ENCODE data around the gene DXO. TPM values are rescaled to one million over a fixed set of nuclear protein-coding genes. Genes with fewer than 3 reads are reported as not detected.
A peak's percentile ranks its signal among the peaks of the same experiment; 100 is the strongest.
"Not testable (repeated sequence)": the region's sequence is repeated elsewhere in the genome, so short reads cannot be mapped to it uniquely, and the experiment has no call there.

The DXO gene
- total RNA-seq = 15.7 and 16.6 TPM in 2 replicates

DNA sequence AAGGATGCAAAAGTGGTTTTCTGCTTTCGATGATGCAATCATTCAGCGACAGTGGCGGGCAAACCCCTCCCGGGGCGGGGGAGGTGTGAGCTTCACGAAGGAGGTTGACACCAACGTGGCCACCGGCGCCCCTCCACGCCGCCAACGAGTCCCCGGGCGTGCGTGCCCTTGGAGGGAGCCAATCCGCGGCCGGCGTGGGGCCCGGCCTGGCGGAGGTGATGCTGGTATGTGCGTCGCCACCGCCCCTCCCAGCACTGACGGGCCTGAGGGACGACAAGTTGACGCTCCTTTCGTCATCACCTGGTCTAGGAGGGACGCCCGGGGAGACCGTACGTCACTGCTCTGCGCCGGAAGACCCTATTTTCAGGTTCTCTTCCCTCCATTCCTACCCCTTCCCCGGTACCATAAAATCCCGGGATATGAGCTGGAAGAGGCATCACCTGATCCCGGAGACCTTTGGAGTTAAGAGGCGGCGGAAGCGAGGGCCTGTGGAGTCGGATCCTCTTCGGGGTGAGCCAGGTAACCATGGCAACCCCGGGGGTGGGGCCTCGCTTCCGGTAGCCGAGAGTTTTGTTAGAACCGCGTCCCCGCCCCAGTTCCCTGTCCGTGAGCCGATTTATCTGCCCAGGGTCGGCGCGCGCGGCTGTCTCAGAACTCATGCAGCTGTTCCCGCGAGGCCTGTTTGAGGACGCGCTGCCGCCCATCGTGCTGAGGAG is at the start of gene DXO:
DXO (minus strand) TSS at position 146 of the 716 bp plus-strand sequence. CDS start 463 bp downstream, outside the sequence.
- H3K9me3 Mint-ChIP-seq = no peaks in the 10 kb centered on the region
- peaks cover 25% of the 10 kb centered on the region for H3K36me3 Mint-ChIP-seq (ENCODE audit: low read depth)
- peak; percentile 97 for DNase-seq (ENCODE audit: low spot score)
- H3K4me3 Mint-ChIP-seq (ENCODE audit: low read depth) = peak within 1 kb of the TSS; percentile 94
- H3K27me3 Mint-ChIP-seq (ENCODE audit: low read depth) = no peaks in the 10 kb centered on the region
- H3K27ac Mint-ChIP-seq = peak within 1 kb of the TSS; percentile 99
- H3K4me1 Mint-ChIP-seq (ENCODE audit: low read depth) = peaks cover 28% of the 10 kb centered on the region
- intact Hi-C loops (cut with micrococcal nuclease) = loop anchor here (1.0 kb wide), 1 partner anchor 13 kb away; the partner anchor contains the start of gene SKIC2

DNA sequence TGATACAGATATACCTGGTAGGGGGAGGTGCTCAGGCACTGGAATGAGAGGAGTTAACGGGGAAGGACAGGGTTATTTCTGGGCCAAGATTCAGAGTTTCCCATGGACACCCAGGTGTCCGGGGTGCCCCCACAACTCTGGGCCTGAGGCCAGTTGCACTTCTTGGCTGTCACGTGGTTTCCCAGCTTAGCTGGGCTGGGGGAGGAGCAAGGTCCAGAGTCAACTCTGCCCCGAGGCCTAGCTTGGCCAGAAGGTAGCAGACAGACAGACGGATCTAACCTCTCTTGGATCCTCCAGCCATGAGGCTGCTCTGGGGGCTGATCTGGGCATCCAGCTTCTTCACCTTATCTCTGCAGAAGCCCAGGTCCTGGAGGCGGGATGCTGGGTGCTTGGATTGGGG is 42.6 kb upstream of the DXO start, which contains the start of gene C4B:
C4B (plus strand) TSS at position 249 of the 400 bp plus-strand sequence; CDS start at position 300, 51 bp downstream.
- not testable (repeated sequence) for H3K4me3 Mint-ChIP-seq (ENCODE audit: low read depth); H3K27ac Mint-ChIP-seq

DNA sequence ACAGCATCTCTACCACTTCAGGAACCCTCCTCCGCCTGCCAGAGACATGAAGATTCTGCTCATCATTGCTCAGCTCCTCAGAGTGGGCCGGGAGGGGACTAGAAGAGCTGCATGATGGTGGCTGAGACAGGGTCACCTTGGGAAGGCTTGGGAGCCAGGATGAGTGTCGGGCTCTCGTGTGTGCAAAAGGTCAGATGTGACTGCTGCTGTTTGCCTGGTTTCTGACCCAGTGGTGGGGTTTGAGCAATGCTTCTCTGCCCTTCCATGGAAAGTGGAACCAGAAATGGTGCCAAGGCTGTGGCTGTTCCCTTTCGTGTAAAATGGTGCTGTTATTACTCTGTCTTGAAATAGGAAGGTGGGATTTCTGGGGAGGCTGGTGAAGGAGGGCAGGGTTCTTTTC is 41.8 kb upstream of the DXO start:
- intact Hi-C loops (cut with micrococcal nuclease); H3K4me1 Mint-ChIP-seq (ENCODE audit: low read depth): not testable (repeated sequence)

More for the DNA sequence above, 42.6 kb upstream of the DXO start, which contains the start of gene C4B:
- intact Hi-C loops (cut with micrococcal nuclease); H3K4me1 Mint-ChIP-seq (ENCODE audit: low read depth); H3K27me3 Mint-ChIP-seq (ENCODE audit: low read depth); DNase-seq (ENCODE audit: low spot score); H3K9me3 Mint-ChIP-seq; H3K36me3 Mint-ChIP-seq (ENCODE audit: low read depth): not testable (repeated sequence)

DNA sequence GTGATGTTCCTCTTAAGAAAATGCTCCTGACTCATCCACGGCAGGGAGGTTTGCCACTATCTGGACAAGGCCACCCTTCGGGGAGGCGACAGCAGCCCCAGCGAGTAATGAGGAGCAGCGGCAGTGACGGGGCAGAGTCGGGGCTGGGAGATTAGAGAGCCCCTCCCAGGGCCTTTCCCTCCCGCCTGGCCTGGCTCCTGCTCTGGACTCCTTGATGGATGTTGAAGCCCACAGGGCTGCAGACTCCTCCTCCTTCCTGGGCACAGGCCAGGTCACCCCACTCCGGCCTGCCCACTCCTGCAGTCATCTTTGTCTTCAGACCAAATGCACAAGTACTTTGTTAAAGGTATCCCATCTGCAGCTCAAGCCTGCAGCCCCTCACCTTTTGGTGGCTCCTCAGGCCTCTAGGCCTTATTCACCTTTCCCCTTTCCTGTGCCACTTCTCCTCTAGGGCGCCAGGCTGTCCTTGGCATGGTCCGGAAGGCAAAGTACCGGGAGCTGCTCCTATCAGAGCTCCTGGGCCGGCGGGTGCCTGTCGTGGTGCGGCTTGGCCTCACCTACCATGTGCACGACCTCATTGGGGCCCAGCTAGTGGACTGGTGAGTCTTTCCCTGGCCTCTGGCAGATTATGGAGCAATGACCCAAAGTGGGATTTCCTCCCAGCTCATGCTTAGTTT is 41.1 kb upstream of the DXO start:
- DNase-seq (ENCODE audit: low spot score); H3K4me1 Mint-ChIP-seq (ENCODE audit: low read depth); H3K36me3 Mint-ChIP-seq (ENCODE audit: low read depth); H3K27me3 Mint-ChIP-seq (ENCODE audit: low read depth); intact Hi-C loops (cut with micrococcal nuclease); H3K27ac Mint-ChIP-seq; H3K9me3 Mint-ChIP-seq; H3K4me3 Mint-ChIP-seq (ENCODE audit: low read depth): not testable (repeated sequence)

More for the DNA sequence above, 41.8 kb upstream of the DXO start:
- DNase-seq (ENCODE audit: low spot score); H3K27me3 Mint-ChIP-seq (ENCODE audit: low read depth); H3K9me3 Mint-ChIP-seq; H3K27ac Mint-ChIP-seq; H3K4me3 Mint-ChIP-seq (ENCODE audit: low read depth); H3K36me3 Mint-ChIP-seq (ENCODE audit: low read depth): not testable (repeated sequence)

DNA sequence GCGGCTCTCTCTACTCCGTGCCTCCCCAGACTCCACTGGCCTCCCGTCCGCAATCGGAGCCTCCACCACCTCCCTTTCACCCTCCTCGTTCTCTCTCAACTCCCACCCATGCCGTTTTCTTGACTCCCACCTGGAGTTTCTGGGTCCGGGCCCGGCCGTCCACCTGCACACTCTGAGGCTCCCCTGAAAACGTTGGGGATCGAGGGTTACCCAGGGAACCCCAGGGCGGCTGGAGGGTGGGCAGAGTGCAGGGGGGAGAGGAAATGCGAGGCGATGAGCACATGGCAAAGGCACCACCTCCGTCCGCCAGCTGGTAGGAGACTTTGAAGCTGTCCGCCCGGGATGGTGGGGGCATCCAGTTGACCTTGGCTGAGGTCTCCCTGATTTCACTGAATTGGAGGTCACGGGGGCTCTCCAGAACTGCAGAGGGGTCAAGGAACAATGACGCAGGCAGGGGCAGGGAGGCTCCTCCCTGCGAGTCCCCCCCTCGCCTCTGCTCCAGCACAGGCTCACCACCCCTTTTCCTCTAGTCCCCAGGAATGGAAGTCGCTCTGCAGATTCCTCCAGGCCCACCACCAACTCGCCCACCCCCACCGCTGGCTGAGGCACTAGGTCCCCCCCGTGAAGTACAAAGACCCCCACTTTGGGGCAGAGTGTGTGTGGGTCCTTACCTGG is 39.1 kb upstream of the DXO start:
- H3K27ac Mint-ChIP-seq; H3K4me3 Mint-ChIP-seq (ENCODE audit: low read depth); intact Hi-C loops (cut with micrococcal nuclease); H3K4me1 Mint-ChIP-seq (ENCODE audit: low read depth); H3K9me3 Mint-ChIP-seq; DNase-seq (ENCODE audit: low spot score); H3K27me3 Mint-ChIP-seq (ENCODE audit: low read depth); H3K36me3 Mint-ChIP-seq (ENCODE audit: low read depth): not testable (repeated sequence)

DNA sequence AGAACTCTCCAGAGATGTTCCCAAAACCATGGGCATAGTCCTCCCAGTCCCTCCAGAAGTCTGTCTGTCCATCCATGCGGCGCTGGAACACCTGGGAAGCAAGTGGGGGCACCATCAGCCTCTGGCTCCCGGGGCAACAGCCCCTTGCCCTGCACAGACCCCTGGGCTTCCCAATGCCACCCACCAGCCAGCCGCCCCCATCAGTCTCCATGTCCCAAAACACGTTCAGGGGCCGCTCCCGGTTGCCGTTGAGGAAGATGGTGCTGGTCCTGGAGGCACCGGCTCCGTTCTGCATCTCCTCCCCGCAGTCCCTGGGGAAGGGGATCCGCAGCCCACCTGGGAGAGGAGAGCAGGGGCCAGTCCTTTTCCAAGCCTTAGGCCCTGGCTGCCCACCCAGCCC is 37.6 kb upstream of the DXO start:
- H3K27ac Mint-ChIP-seq; H3K36me3 Mint-ChIP-seq (ENCODE audit: low read depth); H3K27me3 Mint-ChIP-seq (ENCODE audit: low read depth); H3K4me1 Mint-ChIP-seq (ENCODE audit: low read depth); intact Hi-C loops (cut with micrococcal nuclease); H3K4me3 Mint-ChIP-seq (ENCODE audit: low read depth); DNase-seq (ENCODE audit: low spot score); H3K9me3 Mint-ChIP-seq: not testable (repeated sequence)

DNA sequence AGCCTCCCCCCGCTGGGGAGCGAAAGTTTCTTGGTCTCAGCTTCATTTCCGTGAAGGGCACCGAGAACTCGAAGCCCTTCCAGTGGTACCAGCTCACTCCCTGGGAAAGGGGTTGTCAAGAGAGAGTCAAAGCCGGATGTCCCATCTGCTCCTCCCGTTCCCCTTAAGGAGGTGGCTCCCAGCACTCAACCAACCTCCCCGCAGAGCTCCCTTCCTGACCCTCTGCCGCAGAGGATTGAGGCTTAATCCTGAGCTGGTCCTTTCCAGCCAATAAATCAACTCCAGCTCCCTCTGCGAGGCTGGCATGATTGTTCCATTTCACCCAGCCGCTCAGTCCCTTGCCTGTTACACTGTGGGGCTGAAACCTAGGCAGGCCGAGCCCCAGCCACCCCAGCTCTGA is 36.7 kb upstream of the DXO start:
- DNase-seq (ENCODE audit: low spot score); H3K4me3 Mint-ChIP-seq (ENCODE audit: low read depth); H3K27me3 Mint-ChIP-seq (ENCODE audit: low read depth); H3K36me3 Mint-ChIP-seq (ENCODE audit: low read depth); H3K27ac Mint-ChIP-seq; H3K9me3 Mint-ChIP-seq; H3K4me1 Mint-ChIP-seq (ENCODE audit: low read depth); intact Hi-C loops (cut with micrococcal nuclease): not testable (repeated sequence)

DNA sequence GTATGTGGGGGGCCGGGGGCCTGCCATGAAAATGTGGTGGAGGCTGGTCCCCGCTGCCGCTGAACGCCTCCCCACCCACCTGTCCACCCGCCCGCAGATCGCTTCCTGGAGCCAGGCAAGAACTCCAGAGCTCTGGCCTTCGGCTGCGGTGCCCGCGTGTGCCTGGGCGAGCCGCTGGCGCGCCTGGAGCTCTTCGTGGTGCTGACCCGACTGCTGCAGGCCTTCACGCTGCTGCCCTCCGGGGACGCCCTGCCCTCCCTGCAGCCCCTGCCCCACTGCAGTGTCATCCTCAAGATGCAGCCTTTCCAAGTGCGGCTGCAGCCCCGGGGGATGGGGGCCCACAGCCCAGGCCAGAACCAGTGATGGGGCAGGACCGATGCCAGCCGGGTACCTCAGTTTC is 36.1 kb upstream of the DXO start:
- H3K4me1 Mint-ChIP-seq (ENCODE audit: low read depth); DNase-seq (ENCODE audit: low spot score); H3K4me3 Mint-ChIP-seq (ENCODE audit: low read depth); H3K27me3 Mint-ChIP-seq (ENCODE audit: low read depth); H3K27ac Mint-ChIP-seq; H3K36me3 Mint-ChIP-seq (ENCODE audit: low read depth); intact Hi-C loops (cut with micrococcal nuclease); H3K9me3 Mint-ChIP-seq: not testable (repeated sequence)

DNA sequence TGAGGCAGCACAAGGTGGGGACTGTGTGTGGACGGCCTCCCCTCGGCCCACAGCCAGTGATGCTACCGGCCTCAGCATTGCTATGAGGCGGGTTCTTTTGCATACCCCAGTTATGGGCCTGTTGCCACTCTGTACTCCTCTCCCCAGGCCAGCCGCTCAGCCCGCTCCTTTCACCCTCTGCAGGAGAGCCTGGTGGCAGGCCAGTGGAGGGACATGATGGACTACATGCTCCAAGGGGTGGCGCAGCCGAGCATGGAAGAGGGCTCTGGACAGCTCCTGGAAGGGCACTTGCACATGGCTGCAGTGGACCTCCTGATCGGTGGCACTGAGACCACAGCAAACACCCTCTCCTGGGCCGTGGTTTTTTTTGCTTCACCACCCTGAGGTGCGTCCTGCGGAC is 35.1 kb upstream of the DXO start:
- intact Hi-C loops (cut with micrococcal nuclease); DNase-seq (ENCODE audit: low spot score); H3K4me3 Mint-ChIP-seq (ENCODE audit: low read depth); H3K36me3 Mint-ChIP-seq (ENCODE audit: low read depth); H3K9me3 Mint-ChIP-seq; H3K27me3 Mint-ChIP-seq (ENCODE audit: low read depth); H3K4me1 Mint-ChIP-seq (ENCODE audit: low read depth); H3K27ac Mint-ChIP-seq: not testable (repeated sequence)

DNA sequence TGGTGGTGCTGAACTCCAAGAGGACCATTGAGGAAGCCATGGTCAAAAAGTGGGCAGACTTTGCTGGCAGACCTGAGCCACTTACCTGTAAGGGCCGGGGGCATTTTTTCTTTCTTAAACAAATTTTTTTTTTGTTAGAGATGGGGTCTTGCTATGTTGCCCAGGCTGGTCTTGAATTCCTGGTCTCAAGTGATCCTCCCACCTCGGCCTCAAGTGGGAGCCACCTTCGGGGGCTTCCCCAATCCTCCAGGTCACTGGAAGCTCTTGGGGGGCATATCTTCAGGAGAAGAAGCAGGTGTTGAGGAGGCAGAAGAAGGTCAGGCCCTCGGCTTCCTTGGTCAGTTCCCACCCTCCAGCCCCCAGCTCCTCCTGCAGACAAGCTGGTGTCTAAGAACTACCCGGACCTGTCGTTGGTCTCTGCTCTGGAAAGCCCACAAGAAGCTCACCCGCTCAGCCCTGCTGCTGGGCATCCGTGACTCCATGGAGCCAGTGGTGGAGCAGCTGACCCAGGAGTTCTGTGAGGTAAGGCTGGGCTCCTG is 34.1 kb upstream of the DXO start:
- H3K9me3 Mint-ChIP-seq; H3K4me1 Mint-ChIP-seq (ENCODE audit: low read depth); intact Hi-C loops (cut with micrococcal nuclease); H3K4me3 Mint-ChIP-seq (ENCODE audit: low read depth); DNase-seq (ENCODE audit: low spot score); H3K36me3 Mint-ChIP-seq (ENCODE audit: low read depth); H3K27ac Mint-ChIP-seq; H3K27me3 Mint-ChIP-seq (ENCODE audit: low read depth): not testable (repeated sequence)

DNA sequence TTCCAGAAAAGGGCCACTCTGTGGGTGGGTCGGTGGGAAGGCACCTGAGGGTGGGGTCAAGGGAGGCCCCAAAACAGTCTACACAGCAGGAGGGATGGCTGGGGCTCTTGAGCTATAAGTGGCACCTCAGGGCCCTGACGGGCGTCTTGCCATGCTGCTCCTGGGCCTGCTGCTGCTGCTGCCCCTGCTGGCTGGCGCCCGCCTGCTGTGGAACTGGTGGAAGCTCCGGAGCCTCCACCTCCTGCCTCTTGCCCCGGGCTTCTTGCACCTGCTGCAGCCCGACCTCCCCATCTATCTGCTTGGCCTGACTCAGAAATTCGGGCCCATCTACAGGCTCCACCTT is 33.6 kb upstream of the DXO start:
- H3K4me3 Mint-ChIP-seq (ENCODE audit: low read depth); DNase-seq (ENCODE audit: low spot score); H3K27me3 Mint-ChIP-seq (ENCODE audit: low read depth); H3K36me3 Mint-ChIP-seq (ENCODE audit: low read depth); H3K9me3 Mint-ChIP-seq; H3K27ac Mint-ChIP-seq; intact Hi-C loops (cut with micrococcal nuclease); H3K4me1 Mint-ChIP-seq (ENCODE audit: low read depth): not testable (repeated sequence)

DNA sequence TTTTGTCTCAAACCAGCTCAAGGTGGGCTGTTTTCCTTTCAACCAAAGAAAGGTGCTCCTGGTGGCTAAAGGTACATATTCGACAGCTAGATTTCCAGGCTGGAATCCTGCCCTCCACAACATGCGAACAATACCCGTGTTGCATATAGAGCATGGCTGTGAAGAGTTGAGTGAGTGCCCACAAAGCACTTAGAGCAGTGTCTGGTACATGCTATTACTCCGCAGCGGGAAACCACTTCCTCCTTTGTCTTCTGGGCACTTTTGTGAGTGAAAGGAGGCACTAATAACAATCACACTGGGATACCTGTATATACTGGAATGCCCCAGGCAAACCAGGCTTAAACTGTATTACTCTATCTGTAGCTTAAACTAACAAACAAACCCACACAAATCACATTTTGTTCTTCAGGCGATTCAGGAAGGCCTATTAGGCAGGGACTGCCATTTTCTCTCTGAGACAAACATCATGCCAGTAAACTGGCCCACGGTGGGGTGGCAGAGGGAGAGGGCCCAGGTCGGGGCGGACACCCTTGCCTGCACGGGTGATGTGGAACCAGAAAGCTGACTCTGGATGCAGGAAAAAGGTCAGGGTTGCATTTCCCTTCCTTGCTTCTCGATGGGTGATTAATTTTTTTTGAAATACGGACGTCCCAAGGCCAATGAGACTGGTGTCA is 33.1 kb upstream of the DXO start:
- H3K4me3 Mint-ChIP-seq (ENCODE audit: low read depth); H3K9me3 Mint-ChIP-seq; H3K27ac Mint-ChIP-seq; H3K4me1 Mint-ChIP-seq (ENCODE audit: low read depth); DNase-seq (ENCODE audit: low spot score); H3K27me3 Mint-ChIP-seq (ENCODE audit: low read depth); H3K36me3 Mint-ChIP-seq (ENCODE audit: low read depth); intact Hi-C loops (cut with micrococcal nuclease): not testable (repeated sequence)
